ENCODE results near the gene MTAP. TPM values are rescaled to one million over a fixed set of nuclear protein-coding genes. Genes with fewer than 3 reads are reported as not detected.

The MTAP gene
- total and polyA plus RNA-seq, 2 of the 13 experiments (the other 11 are each of a cell fraction or from before 2014, with no cell fraction given) = 16.7 to 51.2 TPM

DNA sequence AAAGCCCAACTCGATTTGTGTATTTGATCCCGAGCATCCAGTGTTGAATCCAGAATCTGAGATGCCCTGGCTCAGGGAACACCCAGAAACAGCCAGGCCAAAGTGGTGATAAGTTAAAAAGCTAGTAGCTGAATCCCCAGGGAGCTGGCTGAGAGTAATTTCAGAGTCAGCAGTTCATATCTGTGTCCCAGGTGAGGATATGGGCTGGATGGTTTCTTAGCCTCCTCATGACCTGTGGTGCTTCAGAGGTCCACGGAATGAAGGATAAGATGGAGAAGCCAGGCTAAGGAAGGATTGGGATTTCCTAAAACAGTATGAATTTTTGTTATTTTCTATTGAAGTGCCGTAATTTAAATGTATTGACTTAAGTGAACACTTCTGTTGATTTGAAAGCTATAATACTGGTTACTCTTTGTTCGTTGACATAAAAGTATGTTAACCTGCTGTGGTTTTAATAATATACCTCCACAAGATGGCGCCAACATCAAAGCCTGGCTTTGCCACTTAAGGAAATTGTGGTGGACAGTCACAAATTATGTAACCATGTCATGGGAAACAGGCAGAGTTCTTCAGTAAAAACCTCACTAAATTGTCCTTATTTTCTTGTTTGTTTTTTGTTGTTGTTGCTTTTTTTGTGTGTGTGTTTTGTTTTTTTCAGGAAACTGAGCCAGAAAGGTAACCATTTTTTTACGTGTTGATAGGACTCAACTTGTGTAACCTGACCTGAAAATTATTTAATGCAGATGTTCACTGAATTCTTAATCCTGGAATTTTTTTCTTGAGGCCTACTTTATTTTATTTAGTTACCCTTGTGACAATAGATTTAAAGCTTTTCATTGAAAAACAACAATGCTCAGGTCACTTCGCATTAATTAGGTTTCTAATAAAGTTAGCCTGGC lies 11.4 kb downstream of the MTAP start (continued):
- no peak for TF ChIP-seq ZNF18 (CRISPR knock-in tag; IDR thresholded peaks at IDR 0.05; ENCODE audit: insufficient replicate concordance)
- TF ChIP-seq STAG1 (CRISPR knock-in tag; IDR thresholded peaks at IDR 0.05) = peak; percentile 89
- TF ChIP-seq TFE3 (CRISPR knock-in tag; IDR thresholded peaks at IDR 0.05) = 0 out of 2 replicates have a peak, but pooled peaks have one; percentile 26
- TF ChIP-seq, protein P1, sequence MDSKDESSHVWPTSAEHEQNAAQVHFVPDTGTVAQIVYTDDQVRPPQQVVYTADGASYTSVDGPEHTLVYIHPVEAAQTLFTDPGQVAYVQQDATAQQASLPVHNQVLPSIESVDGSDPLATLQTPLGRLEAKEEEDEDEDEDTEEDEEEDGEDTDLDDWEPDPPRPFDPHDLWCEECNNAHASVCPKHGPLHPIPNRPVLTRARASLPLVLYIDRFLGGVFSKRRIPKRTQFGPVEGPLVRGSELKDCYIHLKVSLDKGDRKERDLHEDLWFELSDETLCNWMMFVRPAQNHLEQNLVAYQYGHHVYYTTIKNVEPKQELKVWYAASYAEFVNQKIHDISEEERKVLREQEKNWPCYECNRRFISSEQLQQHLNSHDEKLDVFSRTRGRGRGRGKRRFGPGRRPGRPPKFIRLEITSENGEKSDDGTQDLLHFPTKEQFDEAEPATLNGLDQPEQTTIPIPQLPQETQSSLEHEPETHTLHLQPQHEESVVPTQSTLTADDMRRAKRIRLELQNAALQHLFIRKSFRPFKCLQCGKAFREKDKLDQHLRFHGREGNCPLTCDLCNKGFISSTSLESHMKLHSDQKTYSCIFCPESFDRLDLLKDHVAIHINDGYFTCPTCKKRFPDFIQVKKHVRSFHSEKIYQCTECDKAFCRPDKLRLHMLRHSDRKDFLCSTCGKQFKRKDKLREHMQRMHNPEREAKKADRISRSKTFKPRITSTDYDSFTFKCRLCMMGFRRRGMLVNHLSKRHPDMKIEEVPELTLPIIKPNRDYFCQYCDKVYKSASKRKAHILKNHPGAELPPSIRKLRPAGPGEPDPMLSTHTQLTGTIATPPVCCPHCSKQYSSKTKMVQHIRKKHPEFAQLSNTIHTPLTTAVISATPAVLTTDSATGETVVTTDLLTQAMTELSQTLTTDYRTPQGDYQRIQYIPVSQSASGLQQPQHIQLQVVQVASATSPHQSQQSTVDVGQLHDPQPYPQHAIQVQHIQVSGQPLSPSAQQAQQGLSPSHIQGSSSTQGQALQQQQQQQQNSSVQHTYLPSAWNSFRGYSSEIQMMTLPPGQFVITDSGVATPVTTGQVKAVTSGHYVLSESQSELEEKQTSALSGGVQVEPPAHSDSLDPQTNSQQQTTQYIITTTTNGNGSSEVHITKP (CRISPR knock-in tag; IDR thresholded peaks at IDR 0.05; ENCODE audit: low read depth) = no peak
- TF ChIP-seq LCORL (IDR thresholded peaks at IDR 0.05) = no peak
- no peak for TF ChIP-seq LCORL (CRISPR knock-in tag; IDR thresholded peaks at IDR 0.05)
- no peak for TF ChIP-seq HOXA7 (CRISPR knock-in tag; IDR thresholded peaks at IDR 0.05)
- TF ChIP-seq TMF1 (CRISPR knock-in tag; IDR thresholded peaks at IDR 0.05; ENCODE audit: low read depth) = no peak
- TF ChIP-seq ZNF432 (CRISPR knock-in tag; IDR thresholded peaks at IDR 0.05; ENCODE audit: borderline replicate concordance) = no peak
- peak; percentile 99 for TF ChIP-seq TEF (CRISPR knock-in tag; IDR thresholded peaks at IDR 0.05)
- TF ChIP-seq, protein P2, sequence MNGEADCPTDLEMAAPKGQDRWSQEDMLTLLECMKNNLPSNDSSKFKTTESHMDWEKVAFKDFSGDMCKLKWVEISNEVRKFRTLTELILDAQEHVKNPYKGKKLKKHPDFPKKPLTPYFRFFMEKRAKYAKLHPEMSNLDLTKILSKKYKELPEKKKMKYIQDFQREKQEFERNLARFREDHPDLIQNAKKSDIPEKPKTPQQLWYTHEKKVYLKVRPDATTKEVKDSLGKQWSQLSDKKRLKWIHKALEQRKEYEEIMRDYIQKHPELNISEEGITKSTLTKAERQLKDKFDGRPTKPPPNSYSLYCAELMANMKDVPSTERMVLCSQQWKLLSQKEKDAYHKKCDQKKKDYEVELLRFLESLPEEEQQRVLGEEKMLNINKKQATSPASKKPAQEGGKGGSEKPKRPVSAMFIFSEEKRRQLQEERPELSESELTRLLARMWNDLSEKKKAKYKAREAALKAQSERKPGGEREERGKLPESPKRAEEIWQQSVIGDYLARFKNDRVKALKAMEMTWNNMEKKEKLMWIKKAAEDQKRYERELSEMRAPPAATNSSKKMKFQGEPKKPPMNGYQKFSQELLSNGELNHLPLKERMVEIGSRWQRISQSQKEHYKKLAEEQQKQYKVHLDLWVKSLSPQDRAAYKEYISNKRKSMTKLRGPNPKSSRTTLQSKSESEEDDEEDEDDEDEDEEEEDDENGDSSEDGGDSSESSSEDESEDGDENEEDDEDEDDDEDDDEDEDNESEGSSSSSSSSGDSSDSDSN (CRISPR knock-in tag; IDR thresholded peaks at IDR 0.05) = no peak
- no peak for TF ChIP-seq EEA1 (CRISPR knock-in tag; IDR thresholded peaks at IDR 0.05; ENCODE audit: borderline replicate concordance)
- TF ChIP-seq PTBP1 (IDR thresholded peaks at IDR 0.05; ENCODE audit: low read depth, low read length, poor library complexity, severe bottlenecking) = no peak
- no peak for TF ChIP-seq DMTF1 (CRISPR knock-in tag; IDR thresholded peaks at IDR 0.05)
- TF ChIP-seq TRIM24 (CRISPR knock-in tag; IDR thresholded peaks at IDR 0.05) = no peak
